ENCODE measurements around the gene PSMC5. TPM values are rescaled to one million over a fixed set of nuclear protein-coding genes. Genes with fewer than 3 reads are reported as not detected.

PSMC5 gene
- total and polyA plus RNA-seq, 9 of the 15 experiments (the other 6 are each of a cell fraction or from before 2014, with no cell fraction given) = 89.2 to 393 (median 161) TPM

DNA sequence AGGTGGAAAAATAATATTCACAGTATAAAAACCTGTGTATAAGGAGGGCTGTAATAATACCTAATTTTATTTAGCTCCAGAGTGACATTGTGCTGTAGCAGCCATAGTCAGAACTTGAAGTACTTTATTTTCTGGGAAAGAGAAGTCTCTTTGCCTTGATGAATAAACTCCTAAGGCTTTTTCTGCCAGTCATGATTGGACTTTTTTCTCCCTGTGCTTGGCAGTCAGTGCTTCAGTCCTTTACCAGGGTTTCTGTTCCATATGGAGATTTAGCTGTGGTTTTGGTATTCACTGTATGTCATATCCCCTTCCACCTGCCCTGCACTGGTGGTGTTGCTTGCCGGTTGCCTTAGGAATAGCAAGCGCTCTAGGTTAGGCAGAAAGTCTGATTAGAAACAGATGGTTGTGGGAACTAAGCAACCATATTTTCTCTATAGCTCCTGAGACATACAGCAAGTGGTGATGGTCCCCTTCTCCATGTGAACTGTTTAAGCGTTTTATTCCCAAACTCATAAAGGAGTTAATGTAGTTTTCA is 28.6 kb upstream of the PSMC5 start (continued):
- TF ChIP-seq NCOA2 (IDR thresholded peaks at IDR 0.05; ENCODE audit: partially characterized antibody in 2 of 2) (no peak), ZNF408 (CRISPR knock-in tag; IDR thresholded peaks at IDR 0.05; ENCODE audit: low read depth) (no peak), NR2F6 (CRISPR knock-in tag; IDR thresholded peaks at IDR 0.05) (no peak)

- in situ Hi-C loops (cut with MboI) = no loop called here
- BruUV-seq (replicated peaks) = no TSS peak
- WGBS (ENCODE audit: insufficient coverage, low coverage, missing lambda C conversion rate) = 86% methylated on average over 1 of the region's 1 CpG
- Histone ChIP-seq H3K9ac (ENCODE audit: insufficient read depth in 1 of 2, low read depth in 2 of 2, low read length in 2 of 2) (no peak overlapping the region), H2AFZ (ENCODE audit: low read depth, low read length) (no peak overlapping the region), H3K4me3 (no peak overlapping the region), H3K4me2 (ENCODE audit: insufficient read depth, low read length) (no peak overlapping the region), H3K27me3 (ENCODE audit: control insufficient read depth in 2 of 2, insufficient read depth in 2 of 2, low read length in 2 of 2) (no peaks in the 10 kb centered on the region), H3K27ac (ENCODE audit: extremely low read depth, low read depth, low read length) (no peak overlapping the region), H4K20me1 (replicated peaks; ENCODE audit: control insufficient read depth, insufficient read depth, low read length) (no peaks in the 10 kb centered on the region; the same call in 1 of the 2 replicates), H3K4me1 (replicated peaks in 1 of 2; ENCODE audit: control insufficient read depth in 2 of 2, insufficient read depth in 2 of 2, low read length in 2 of 2) (no peaks in the 10 kb centered on the region), H3K9me3 (replicated peaks; ENCODE audit: control insufficient read depth, insufficient read depth, low read depth, low read length) (no peaks in the 10 kb centered on the region), H3K36me3 (ENCODE audit: control insufficient read depth, insufficient read depth, low read length) (peaks cover 96% of the 10 kb centered on the region), H3K9me1 (ENCODE audit: control insufficient read depth, insufficient read depth, low read length) (no peaks in the 10 kb centered on the region), H3K79me2 (ENCODE audit: control insufficient read depth, insufficient read depth, low read length) (peaks cover 1% of the 10 kb centered on the region; the same call in 1 of the 3 replicates)
- CTCF ChIA-PET (ENCODE audit: low intra/inter-chr PET ratio) = no interaction called here
- no peak for DNase-seq (ENCODE audit: extremely low read depth in 1 of 4, low spot score in 3 of 4)
- intact Hi-C loops (cut with micrococcal nuclease) = no loop called here
- TF ChIP-seq ZNF512 (tag; IDR thresholded peaks at IDR 0.05) (peak; percentile 80; the same call in 1 of the 2 replicates), SMAD2 (IDR thresholded peaks at IDR 0.05; ENCODE audit: low read depth, low read length) (no peak), ZZZ3 (IDR thresholded peaks at IDR 0.05) (0 out of 2 replicates have a peak, but pooled peaks have one; percentile 25)
- FAIRE-seq = no peak
- ATAC-seq = no peak
- POLR2A ChIA-PET = interaction anchor here (2.8 kb wide), 1 partner anchor 11 kb away, joined by 9 read pairs; no protein-coding TSS in a partner anchor
Measured at GRCh38 chr17:63800783-63801182, 26.4 kb upstream of the PSMC5 start.

All from K562 (cell line).